ENCODE measurements around the gene PLXNA2. TPM values are rescaled to one million over a fixed set of nuclear protein-coding genes. Genes with fewer than 3 reads are reported as not detected.

The PLXNA2 gene
- total RNA-seq, 1 experiment from 2014 or later, result 0.89 TPM

DNA sequence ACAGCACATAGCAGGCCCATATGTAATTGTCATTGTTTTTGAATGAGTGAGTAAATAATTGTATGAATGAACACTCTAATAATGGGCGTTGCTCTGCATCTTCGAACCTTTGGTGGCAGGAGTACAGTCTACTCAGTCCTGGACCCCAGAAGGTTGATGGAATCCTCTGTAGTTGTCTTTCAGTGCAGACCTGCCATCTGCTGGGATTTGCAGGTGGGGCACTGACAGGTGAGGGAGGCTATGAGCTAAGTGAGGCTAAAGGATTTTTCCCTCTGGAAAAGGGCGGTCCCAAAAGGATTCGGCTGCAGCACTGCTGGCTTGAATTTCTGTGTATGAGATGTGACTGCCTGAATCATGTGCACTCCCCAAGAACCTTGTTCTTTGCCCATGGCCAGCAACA lies 53.4 kb downstream of the PLXNA2 start:
- Histone ChIP-seq H3K9ac (ENCODE audit: low read length) (no peak overlapping the region), H3K4me2 (ENCODE audit: low read length) (no peak overlapping the region), H3K4me3 (replicated peaks in 1 of 2; ENCODE audit: low read depth in 1 of 2, low read length in 2 of 2) (no peak overlapping the region), H3K27me3 (ENCODE audit: insufficient read depth, low read length) (0 out of 2 replicates have a peak, but pooled peaks cover 6% of the 10 kb centered on the region), H3K27ac (ENCODE audit: low read depth, low read length) (no peak overlapping the region), H3K9me2 (ENCODE audit: insufficient read depth) (no peaks in the 10 kb centered on the region), H3K36me3 (ENCODE audit: control insufficient read depth in 1 of 2, insufficient read depth in 2 of 2, low read length in 2 of 2) (no peaks in the 10 kb centered on the region), H2AFZ (ENCODE audit: low read depth, low read length, poor library complexity, severe bottlenecking) (no peak overlapping the region), H3K79me2 (ENCODE audit: insufficient read depth, low read length) (no peaks in the 10 kb centered on the region), H3K9me3 (ENCODE audit: control insufficient read depth in 1 of 2, insufficient read depth in 1 of 2, low read depth in 1 of 2, low read length in 2 of 2) (no peaks in the 10 kb centered on the region), H3K4me1 (ENCODE audit: control insufficient read depth in 1 of 2, insufficient read depth in 2 of 2, low read length in 2 of 2) (no peaks in the 10 kb centered on the region), H4K20me1 (ENCODE audit: insufficient read depth) (no peaks in the 10 kb centered on the region)
- TF ChIP-seq TCF7L2 (IDR thresholded peaks at IDR 0.05; ENCODE audit: borderline replicate concordance, extremely low read depth, insufficient read depth, insufficient read length) (no peak), ZBTB33 (IDR thresholded peaks at IDR 0.05; ENCODE audit: extremely low read depth, insufficient replicate concordance, low read length) (no peak), FOSL1 (IDR thresholded peaks at IDR 0.05; ENCODE audit: low read depth) (no peak), EZH2 (IDR thresholded peaks at IDR 0.05) (no peak), SP1 (IDR thresholded peaks at IDR 0.05; ENCODE audit: low read depth) (no peak), RAD21 (IDR thresholded peaks at IDR 0.05; ENCODE audit: low read depth) (peak; percentile 35), YY1 (IDR thresholded peaks at IDR 0.05; ENCODE audit: extremely low read depth, insufficient replicate concordance, low read depth, low read length) (no peak)
- TF ChIP-seq, protein P1, sequence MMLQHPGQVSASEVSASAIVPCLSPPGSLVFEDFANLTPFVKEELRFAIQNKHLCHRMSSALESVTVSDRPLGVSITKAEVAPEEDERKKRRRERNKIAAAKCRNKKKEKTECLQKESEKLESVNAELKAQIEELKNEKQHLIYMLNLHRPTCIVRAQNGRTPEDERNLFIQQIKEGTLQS (IDR thresholded peaks at IDR 0.05), result no peak
- TF ChIP-seq, protein P2, sequence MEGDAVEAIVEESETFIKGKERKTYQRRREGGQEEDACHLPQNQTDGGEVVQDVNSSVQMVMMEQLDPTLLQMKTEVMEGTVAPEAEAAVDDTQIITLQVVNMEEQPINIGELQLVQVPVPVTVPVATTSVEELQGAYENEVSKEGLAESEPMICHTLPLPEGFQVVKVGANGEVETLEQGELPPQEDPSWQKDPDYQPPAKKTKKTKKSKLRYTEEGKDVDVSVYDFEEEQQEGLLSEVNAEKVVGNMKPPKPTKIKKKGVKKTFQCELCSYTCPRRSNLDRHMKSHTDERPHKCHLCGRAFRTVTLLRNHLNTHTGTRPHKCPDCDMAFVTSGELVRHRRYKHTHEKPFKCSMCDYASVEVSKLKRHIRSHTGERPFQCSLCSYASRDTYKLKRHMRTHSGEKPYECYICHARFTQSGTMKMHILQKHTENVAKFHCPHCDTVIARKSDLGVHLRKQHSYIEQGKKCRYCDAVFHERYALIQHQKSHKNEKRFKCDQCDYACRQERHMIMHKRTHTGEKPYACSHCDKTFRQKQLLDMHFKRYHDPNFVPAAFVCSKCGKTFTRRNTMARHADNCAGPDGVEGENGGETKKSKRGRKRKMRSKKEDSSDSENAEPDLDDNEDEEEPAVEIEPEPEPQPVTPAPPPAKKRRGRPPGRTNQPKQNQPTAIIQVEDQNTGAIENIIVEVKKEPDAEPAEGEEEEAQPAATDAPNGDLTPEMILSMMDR (IDR thresholded peaks at IDR 0.05 in 2 of 3, conservative IDR thresholded peaks at IDR 0.05 in 1 of 3; ENCODE audit: borderline replicate concordance in 1 of 3, insufficient read depth in 1 of 3, low read depth in 2 of 3, low read length in 2 of 3), result peak in 1 of 3 experiments; percentile 12; a peak in 1 of 6 replicates
- RAD21 ChIA-PET (ENCODE audit: low non-redundant PET in 1 of 2, low total read pairs in 2 of 2, uncharacterized antibody in 2 of 2, unreplicated experiment in 2 of 2), result no interaction called here
- CTCF ChIA-PET, result no interaction called here
- ATAC-seq (no peak; the same call in 1 of the 2 replicates), DNase-seq (ENCODE audit: low read depth, low spot score) (no peak)
- no TSS peak for BruUV-seq (replicated peaks)
- intact Hi-C loops (cut with micrococcal nuclease), result no loop called here
- POLR2A ChIA-PET, result no interaction called here

All from HCT116 (cell line).